ENCODE measurements around the gene ERC2. TPM values are rescaled to one million over a fixed set of nuclear protein-coding genes. Genes with fewer than 3 reads are reported as not detected.

The ERC2 gene
- total and polyA plus RNA-seq, 9 donors: 1.2 to 9.4 (median 5.4) TPM

GRCh38 chr3:55571216-55571813, 897.0 kb downstream of the ERC2 start:
- Histone ChIP-seq H3K4me1 (ENCODE audit: insufficient read depth) (no peaks in the 10 kb centered on the region), H3K4me3 (no peak overlapping the region), H3K27me3 (no peaks in the 10 kb centered on the region), H3K9me3 (no peaks in the 10 kb centered on the region), H3K36me3 (no peaks in the 10 kb centered on the region), H3K27ac (no peak overlapping the region)
- intact Hi-C loops (cut with DNase I): no loop called here
- no peak for TF ChIP-seq EP300 (IDR thresholded peaks at IDR 0.05)
- no peak for TF ChIP-seq CTCF (IDR thresholded peaks at IDR 0.05)
- no peak for TF ChIP-seq POLR2A (IDR thresholded peaks at IDR 0.05)
- no peak for DNase-seq
- WGBS, 3 donors: 68 to 74% (median 73%) methylated on average over 3 of the region's 3 CpGs

GRCh38 chr3:55570271-55570711, 898.0 kb downstream of the ERC2 start:
- Histone ChIP-seq H3K4me3 (no peak overlapping the region), H3K27me3 (no peaks in the 10 kb centered on the region), H3K27ac (no peak overlapping the region), H3K9me3 (no peaks in the 10 kb centered on the region), H3K4me1 (ENCODE audit: insufficient read depth) (no peaks in the 10 kb centered on the region), H3K36me3 (no peaks in the 10 kb centered on the region)
- TF ChIP-seq EP300 (IDR thresholded peaks at IDR 0.05): no peak
- TF ChIP-seq CTCF (IDR thresholded peaks at IDR 0.05): no peak
- TF ChIP-seq POLR2A (IDR thresholded peaks at IDR 0.05): no peak
- intact Hi-C loops (cut with DNase I): no loop called here
- WGBS, 3 donors: 59 to 68% (median 67%) methylated on average over 9 of the region's 9 CpGs
- no peak for DNase-seq

GRCh38 chr3:55569033-55569599, 899.2 kb downstream of the ERC2 start:
- intact Hi-C loops (cut with DNase I): loop anchor here in 1 of 4 donors (2.0 kb wide), 1 partner anchor 26 kb away; no protein-coding TSS in a partner anchor
- Histone ChIP-seq H3K27ac (no peak overlapping the region), H3K36me3 (no peaks in the 10 kb centered on the region), H3K27me3 (no peaks in the 10 kb centered on the region), H3K9me3 (no peaks in the 10 kb centered on the region), H3K4me3 (no peak overlapping the region), H3K4me1 (ENCODE audit: insufficient read depth) (no peaks in the 10 kb centered on the region)
- no peak for DNase-seq
- WGBS, 3 donors: 54 to 64% (median 62%) methylated on average over 10 of the region's 10 CpGs
- TF ChIP-seq CTCF (IDR thresholded peaks at IDR 0.05) (no peak), POLR2A (IDR thresholded peaks at IDR 0.05) (no peak), EP300 (IDR thresholded peaks at IDR 0.05) (no peak)

- no peak for DNase-seq
- WGBS, 3 donors: 64 to 83% (median 81%) methylated on average over 3 of the region's 3 CpGs
- intact Hi-C loops (cut with DNase I): loop anchor here in 1 of 4 donors (2.0 kb wide), 1 partner anchor 27 kb away; no protein-coding TSS in a partner anchor
Observed at GRCh38 chr3:55567615-55568014, 900.7 kb downstream of the ERC2 start.

More at GRCh38 chr3:55567615-55568014, 900.7 kb downstream of the ERC2 start:
- Histone ChIP-seq H3K27me3 (no peaks in the 10 kb centered on the region), H3K27ac (no peak overlapping the region), H3K4me3 (no peak overlapping the region), H3K36me3 (no peaks in the 10 kb centered on the region), H3K9me3 (no peaks in the 10 kb centered on the region), H3K4me1 (ENCODE audit: insufficient read depth) (no peaks in the 10 kb centered on the region)
- TF ChIP-seq EP300 (IDR thresholded peaks at IDR 0.05) (no peak), POLR2A (IDR thresholded peaks at IDR 0.05) (no peak), CTCF (IDR thresholded peaks at IDR 0.05) (no peak)

Measured in ovary (tissue), 9 donors.